Suprapubic skin (tissue), 3 donors: ENCODE data around the gene TBPL1.
"Not testable (repeated sequence)": the region's sequence is repeated elsewhere in the genome, so short reads cannot be mapped to it uniquely, and the experiment has no call there.

Source experiments
- EP300 ChIP-seq: sonication (generic); formaldehyde crosslinking; IDR thresholded peaks from one replicate; pipeline ENCODE4 v1.6.1; 2017; ENCODE audit warnings: antibody characterized with exemption
- TF ChIP-seq, protein P1 (sequence below), 2 donors: fragments of 200-600 bp in 1 of 2; fragments of 450-650 bp in 1 of 2; sonication (generic) in 1 of 2; IDR thresholded peaks; one replicate each; pipeline ENCODE4 v1.5.1; 2016 to 2019; ENCODE audit warnings: antibody characterized with exemption in 2 of 2, mild to moderate bottlenecking in 1 of 2, moderate library complexity in 1 of 2

DNA sequence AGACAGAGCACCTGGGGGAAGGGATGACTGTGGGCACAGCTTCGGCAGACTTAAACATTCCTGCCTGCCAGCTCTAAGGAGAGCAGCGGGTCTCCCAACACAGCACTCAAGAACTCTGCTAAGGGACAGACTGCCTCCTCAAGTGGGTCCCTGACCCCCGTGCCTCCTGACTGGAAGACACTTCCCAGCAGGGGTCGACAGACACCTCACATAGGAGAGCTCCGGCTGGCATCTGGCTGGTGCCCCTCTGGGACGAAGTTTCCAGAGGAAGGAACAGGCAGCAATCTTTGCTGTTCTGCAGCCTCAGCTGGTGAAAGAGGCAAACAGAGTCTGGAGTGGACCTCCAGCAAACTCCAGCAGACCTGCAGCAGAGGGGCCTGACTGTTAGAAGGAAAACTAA, 21.8 kb upstream of the TBPL1 start:
- TF ChIP-seq EP300: not testable (repeated sequence)
- TF ChIP-seq, protein P1, sequence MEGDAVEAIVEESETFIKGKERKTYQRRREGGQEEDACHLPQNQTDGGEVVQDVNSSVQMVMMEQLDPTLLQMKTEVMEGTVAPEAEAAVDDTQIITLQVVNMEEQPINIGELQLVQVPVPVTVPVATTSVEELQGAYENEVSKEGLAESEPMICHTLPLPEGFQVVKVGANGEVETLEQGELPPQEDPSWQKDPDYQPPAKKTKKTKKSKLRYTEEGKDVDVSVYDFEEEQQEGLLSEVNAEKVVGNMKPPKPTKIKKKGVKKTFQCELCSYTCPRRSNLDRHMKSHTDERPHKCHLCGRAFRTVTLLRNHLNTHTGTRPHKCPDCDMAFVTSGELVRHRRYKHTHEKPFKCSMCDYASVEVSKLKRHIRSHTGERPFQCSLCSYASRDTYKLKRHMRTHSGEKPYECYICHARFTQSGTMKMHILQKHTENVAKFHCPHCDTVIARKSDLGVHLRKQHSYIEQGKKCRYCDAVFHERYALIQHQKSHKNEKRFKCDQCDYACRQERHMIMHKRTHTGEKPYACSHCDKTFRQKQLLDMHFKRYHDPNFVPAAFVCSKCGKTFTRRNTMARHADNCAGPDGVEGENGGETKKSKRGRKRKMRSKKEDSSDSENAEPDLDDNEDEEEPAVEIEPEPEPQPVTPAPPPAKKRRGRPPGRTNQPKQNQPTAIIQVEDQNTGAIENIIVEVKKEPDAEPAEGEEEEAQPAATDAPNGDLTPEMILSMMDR (IDR thresholded peaks at IDR 0.05): not testable (repeated sequence)
